HG03378 (cell line): ENCODE data around the gene BTBD7.
"Not testable (repeated sequence)": the region's sequence is repeated elsewhere in the genome, so short reads cannot be mapped to it uniquely, and the experiment has no call there.

Experiments used
- ATAC-seq: cut with Tn5 transposase; IDR thresholded peaks from one replicate; pipeline ENCODE4 v1.9.1; 2021; ENCODE audit warnings: mild to moderate bottlenecking, moderate library complexity; ENCODE audit not compliant: unreplicated experiment

The BTBD7 gene

DNA sequence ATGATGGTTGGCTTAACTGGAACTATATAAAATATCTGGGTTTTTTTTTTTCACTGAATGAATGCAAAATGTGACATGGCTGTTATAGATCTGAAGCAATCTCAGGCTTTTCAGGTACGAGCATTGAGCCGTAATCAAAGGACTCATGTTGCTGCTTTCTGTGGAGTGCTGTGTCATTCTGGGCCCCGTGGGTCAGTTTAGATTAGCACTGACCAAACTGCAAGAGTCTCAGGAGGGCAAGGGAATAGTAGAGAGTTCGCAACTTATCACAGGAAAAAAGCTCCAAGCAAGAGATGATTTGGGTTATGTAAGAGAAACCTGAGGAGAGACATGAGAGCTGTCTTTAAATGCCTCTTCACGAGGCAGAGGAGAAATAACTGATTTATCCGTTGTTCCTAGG, 66.7 kb downstream of the BTBD7 start:
- ATAC-seq, result no peak

DNA sequence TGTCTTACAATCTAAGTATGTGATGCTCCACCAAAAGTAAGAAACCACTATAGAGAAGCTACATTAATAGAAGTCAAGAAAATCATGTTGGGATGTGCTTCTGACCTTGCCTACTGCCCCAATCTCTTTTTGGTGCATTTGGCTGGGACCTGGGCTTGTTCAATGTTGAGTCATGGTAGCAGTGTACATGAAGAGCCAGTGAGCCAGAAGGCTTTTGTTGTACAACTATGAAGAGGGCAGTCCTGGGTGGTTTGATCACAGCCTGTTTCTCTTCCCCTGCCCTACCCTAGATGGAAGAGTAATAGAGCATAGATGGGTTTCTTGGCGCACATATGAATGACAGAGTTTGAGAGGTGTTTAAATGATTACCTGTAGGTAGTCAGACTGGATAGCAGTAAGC, 69.4 kb downstream of the BTBD7 start:
- ATAC-seq, result no peak

DNA sequence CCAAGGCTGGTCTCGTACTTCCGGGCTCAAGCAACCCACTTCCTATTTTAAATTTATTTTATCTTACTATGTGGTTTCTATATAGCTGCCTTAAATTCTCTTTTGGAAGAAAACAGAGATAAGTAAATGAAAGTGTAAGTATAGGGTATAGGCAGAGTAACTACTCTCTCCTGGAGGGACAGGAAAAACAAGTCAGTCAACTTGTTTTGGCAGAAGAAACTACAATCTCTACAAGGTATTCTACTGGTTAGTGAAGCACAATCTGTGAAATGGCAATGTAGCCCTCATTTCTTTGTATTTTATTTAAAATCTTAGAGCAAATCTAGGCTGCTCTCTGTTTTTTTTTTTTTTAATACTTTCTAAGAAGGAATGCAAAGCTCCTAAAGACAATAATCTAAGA, 70.4 kb downstream of the BTBD7 start:
- ATAC-seq, result no peak

DNA sequence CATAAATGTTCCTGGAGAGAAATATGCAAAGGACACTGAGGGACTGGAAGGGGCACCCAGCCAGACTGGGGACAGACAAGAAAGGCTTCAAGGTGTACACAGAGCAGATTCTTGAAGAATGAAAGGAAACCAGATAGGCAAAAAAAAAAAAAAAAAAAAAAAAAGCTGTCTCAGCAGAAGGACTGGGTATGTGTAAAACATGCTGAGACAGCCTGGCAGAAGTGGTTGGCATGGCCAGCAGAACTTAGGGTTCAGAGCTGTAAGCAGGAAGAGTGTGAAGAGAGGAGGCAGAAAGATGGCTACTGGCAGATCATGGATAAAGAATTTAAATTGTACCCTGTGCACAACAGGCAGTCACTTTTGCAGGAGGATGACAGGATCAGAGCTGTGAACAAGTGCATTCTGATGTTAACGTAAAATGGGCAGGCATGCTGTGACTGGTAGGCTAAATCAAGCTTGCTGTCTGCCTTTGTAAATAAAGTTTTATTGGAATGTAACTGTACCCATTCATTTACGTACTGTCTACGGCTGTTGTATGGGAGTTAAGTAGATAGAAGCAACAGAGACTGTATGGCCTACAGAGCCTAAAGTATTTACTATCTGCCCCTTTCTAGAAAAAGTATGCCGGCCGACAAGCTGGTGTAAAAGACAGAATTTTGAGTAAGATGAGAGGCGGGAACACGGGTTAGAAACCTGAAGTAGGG, 83.6 kb downstream of the BTBD7 start:
- no peak for ATAC-seq

DNA sequence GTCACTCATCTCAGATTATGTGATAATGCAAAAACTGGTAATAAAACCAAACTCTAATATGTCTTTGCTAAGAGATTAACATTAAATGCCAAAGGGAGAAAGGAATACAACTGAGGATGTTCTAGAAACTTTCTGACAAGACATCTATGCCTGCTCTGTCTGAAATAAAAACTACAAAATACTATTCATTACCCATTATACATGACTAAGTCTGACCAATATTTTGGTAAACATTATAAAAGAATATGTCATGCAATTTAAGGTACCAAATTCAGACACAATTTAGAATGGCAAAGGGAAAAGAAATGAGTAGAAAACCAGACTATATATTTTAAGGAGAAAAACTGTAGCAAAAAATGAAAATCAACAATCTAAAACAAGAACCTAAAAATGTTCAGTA, 86.3 kb downstream of the BTBD7 start:
- ATAC-seq, result no peak

DNA sequence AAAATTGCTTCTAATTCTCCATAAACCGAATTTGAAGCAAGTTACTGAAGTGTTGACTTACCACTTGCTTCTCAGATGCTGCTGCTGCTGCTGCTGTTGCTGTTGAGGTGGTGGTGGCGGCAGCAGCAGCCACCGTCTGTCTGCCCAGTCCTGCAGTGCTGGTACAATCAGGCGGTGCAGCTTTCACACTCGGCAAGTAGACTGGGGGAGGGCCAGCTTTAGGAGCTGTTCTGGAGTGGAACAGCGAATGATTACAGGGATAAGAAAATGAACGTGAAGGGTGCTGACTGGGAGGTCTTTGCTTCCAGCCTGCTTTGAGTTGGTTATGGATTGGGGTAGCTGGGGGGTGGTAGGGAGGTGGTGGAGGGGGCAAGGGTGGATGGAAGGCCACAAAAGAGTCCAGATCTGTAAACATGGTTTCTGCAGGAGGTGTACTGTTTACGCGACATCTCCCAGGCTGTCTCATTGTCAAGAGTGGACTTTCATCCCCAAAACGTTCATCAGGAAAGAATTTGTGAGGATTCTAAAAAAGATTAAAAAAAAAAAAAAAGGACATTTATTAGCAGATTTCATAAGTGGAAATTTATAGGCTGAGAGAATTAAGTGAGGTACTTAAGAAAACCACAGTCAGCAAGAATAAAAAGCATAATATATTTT, 86.9 kb downstream of the BTBD7 start:
- no peak for ATAC-seq

DNA sequence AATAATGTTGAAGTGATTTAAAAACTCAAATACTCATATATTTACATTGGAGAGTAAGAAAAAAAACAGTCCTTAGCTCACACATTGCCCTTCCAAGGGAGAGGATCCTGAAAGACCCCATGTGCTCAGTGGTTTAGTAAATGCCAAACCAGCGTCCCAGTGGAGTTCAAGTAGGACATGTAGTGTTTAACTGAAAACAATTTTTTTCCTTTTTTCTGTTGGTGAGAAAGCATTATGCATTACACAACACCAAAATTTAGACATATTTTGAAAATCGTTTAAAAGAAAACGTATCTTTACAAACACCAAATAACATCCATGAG, 92.2 kb downstream of the BTBD7 start:
- ATAC-seq, result no peak

DNA sequence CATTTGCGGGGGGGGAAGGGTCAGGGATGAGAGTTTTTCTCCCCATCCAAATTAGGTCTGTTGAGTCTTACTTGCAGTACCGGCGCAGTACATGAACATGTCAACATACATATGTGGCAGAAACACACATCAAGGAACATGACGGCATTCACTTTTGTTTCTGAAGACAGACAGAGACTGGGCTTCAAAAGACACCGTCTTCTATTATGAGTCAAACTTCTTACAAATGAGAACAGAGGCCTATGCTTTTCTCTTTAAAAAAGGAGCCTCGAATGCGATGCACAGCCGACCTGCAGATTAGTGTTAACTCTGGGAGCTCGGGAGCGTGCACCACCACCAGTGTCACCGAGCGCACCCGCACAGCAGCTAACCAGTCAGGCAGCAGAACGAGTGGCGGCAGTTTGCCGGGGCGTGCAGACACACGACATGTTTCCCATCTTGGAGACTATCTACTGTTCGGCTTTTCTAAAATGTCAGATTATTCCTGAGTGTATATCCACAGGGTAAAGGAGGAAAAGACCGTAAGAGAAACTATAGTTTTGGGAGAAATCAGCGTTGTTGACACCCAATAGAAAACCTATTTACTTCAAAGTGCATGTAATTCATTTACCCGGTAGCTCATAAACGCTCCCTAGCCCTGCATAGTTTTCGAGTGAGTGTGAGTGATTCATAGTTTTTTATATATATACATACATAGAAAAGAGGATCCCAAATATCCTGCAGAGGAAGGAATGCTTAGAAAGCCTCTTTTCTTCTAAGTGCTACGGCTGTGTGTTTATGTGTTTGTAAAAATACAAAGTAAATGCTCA, 92.8 kb downstream of the BTBD7 start:
- no peak for ATAC-seq

DNA sequence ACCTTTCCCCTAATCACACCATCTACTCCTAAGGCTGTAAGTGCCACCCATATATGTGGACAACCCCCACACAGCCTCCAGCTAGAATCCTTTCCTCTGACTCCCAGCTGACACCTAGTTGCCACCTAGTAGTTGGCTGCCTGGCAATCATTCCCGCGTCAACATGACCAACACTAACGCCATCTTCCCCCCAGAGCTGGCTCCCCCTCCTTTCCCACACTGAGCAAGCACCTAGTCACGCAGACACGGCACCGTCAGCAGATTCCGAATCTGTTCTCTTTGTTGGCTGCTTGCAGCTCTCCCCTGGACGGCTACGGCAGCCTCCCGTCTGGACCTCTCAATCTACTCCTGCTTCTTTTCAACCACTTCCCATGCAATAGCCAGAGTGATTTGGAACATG, 98.0 kb downstream of the BTBD7 start:
- no peak for ATAC-seq

DNA sequence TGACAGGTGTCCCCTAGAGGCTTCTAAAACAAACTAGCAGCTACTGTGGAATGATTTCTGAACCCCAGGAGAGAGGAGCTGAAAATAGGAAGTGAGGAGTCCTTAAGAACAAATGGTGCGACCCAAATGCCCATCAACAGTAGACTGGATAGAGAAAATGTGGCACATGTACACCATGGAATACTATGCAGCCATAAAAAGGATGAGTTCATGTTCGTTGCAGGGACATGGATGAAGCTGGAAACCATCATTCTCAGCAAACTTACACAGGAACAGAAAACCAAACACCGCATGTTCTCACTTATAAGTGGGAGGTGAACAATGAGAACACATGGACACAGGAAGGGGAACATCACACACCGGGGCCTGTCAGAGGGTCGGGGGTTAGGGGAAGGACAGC, 99.8 kb downstream of the BTBD7 start:
- not testable (repeated sequence) for ATAC-seq

DNA sequence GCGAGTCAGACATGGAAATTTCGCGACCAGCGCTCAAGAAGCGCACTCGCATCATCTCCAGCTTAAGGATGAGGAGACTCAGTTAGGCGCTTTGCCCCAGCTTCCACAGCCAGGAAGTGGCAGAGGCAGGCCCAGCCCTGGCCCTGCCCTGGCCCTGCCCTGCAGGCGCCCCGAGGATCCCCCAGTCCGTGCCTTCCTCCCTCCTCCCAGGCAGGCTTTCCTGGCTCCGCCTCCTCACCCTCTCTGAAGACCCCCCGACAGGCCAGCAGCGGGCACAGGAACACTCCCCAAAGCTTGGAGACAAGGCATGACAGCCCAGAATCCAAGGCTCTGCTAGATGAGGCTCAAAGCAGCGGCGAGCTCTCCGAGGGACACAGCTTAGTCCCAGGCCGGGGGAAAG, 100.7 kb downstream of the BTBD7 start:
- ATAC-seq, result no peak

DNA sequence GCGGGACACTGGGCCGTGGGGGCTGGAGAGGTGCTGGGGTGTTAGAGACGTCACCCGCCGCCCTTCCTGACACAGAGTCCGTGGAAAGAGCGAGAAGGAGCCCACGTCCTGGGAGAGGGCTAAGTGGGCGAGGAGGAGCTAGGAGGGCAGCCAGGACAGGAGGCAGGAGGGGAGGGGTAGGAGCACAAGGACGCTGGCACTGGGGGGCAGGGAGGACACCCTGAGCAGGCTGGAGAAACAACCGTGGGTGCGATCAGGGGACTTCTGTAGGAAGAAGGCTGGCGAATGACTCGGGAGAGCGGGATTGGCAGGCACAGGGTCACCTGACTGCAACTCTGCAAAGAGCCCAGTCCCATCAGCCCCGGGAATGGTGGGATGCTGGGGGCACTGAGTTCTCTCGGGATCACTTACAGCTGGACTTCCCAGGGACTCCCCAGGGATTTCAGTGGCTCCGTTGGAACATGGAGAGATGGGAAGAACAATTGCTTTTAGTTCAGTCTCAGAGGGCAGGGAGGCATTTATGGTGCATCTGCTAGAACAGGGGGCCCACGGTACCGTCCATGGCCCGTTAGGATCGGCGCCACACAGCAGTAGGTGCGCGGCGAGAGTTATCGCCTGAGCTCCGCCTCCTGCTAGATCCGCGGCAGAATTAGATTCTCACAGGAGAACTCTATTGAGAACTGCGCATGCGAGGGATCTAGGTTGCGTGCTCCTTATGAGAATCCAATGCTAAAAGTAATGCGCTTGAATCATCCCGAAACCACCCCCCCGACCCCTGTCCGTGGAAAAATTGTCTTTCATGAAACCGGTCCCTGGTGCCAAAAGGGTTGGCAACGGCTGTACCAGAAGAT, 101.5 kb downstream of the BTBD7 start:
- ATAC-seq, result no peak

DNA sequence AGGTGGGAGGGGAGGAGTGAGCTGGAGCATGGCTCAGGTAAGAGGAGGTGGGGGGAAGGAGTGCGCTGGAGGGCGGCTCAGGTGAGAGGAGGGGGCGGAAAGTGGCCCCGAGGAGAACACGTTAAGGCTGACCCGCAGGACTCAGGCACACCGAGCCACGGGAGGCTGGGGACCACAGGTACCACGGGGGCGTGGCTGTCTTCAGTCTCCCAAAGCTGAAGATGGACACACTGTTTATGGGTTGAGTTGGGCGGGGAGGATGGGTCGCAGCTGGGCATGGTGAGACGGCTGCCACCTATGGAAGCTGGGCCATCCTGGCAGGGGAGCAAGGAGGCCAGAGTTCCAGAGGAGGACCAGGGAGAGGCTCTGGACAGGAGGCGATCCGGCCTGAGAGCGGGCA, 102.3 kb downstream of the BTBD7 start:
- ATAC-seq, result no peak

DNA sequence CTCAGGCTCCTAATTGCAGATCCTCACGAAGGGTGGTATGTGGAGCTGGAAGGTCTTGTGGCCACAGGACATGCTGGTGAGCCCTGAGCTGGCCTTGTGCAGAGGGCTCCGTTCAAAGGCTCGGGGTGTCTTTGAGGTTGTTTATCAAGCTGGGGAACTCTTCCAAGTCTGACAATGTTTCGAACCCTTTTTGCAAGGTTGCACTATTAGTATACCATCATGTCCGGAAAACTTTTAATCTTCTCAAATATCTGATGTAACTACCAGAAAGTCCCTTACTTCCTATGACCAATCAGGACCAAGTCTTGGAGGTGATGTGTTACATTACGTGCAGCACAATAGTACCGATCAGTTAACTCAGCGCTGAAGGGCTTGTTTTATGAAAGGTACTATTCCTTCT, 104.3 kb downstream of the BTBD7 start:
- ATAC-seq, result no peak

DNA sequence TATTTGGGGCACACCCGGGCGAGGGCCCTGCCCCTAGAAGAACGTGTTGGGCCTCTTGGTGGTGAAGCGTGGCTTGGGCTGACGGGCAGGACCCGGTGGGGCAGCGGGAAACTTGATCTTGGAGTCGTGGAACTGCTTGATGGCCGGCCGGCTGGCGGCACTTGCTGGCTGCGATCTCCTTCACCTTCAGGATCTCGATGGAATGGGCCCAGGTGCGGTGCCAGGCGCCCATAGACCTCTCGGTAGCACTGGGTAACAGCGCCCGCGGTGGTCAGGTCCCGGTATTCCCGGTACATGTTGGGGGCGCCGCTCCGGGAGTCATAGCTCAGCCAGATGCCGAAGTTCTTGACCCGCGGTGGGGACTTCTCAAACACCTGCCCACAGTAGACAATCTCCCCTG, 109.3 kb downstream of the BTBD7 start:
- ATAC-seq, result no peak

DNA sequence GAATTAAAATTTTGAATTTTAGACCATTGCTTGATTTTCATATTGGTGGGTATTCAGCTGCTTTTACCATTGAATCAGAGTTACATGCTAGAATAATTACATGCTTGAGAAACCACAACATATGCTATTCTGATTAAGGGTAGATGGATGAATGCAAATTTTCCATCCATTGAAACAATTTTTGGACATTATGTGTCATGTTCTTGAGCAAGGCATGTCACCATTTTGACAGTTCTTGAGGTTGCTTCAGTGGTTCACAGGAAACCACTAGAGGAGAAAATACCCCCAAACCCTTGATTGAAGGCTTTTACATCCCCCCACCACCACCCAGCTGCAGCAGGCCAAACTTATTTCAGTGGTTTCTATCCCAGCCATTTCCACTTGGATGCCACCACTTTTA, 112.3 kb downstream of the BTBD7 start:
- no peak for ATAC-seq

DNA sequence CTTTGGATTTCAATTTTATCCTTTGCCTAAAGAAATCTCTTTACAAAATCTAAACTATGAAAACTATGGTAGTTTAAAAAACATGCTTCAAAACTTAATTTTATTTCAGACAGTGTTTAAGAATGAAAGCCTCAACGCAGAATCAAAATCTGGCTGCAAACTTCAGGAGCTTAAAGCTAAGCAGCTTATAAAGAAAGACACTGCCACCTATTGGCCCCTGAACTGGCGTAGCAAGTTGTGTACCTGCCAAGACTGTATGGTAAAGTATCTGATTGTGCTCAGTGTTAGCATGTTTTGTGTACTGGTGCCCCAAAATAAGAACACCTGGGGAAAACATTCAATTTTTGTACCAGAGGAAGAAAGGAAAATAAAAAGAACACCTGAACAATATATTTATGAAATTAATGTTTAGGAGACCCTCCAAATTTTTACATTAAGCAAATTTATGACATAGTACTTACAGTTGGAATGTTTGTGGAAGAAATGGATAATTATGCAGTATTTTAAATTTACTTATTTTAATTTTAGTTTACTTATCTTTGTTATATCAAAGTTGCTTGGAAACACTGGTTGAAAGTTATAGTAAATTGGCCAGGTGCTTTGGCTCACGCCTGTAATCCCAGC, 113.6 kb downstream of the BTBD7 start:
- ATAC-seq, result no peak

DNA sequence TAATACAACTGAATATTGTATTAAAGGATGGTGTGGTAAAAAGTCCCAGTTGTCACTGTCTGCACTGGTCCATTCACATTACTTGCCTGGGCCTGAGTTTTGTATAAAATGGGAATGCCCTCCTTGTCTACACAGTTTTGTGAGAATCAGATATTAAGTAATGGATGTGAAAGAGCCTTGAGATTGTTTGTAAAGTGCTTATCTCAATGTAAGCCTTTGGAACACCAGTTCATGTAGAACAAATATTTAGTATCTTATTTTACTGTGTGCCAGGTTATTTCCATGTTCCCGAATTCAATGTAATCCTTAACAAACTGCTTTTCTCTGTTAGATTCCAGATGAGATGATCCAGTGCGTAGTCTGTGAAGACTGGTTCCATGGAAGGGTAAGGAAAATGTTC, 118.2 kb downstream of the BTBD7 start:
- ATAC-seq, result no peak

DNA sequence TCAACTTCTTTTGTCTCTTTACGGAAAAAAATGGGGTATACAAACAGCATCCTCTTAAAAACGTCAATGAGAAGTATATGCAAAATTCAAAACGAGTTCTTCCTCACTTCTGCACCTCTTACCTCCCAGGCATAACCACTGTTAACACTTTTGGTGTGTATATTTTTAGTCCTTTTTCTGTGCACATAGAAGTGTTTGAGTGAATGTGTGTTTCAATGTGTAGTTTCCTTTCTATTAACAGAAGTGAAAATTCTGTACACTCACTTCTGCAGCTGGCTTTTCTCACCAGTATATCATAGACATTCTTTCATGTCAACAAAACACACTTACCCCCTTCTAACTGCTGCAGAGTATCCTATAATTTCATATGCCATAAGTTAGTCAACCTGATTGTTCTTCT, 120.4 kb downstream of the BTBD7 start:
- ATAC-seq, result peak; percentile 64

DNA sequence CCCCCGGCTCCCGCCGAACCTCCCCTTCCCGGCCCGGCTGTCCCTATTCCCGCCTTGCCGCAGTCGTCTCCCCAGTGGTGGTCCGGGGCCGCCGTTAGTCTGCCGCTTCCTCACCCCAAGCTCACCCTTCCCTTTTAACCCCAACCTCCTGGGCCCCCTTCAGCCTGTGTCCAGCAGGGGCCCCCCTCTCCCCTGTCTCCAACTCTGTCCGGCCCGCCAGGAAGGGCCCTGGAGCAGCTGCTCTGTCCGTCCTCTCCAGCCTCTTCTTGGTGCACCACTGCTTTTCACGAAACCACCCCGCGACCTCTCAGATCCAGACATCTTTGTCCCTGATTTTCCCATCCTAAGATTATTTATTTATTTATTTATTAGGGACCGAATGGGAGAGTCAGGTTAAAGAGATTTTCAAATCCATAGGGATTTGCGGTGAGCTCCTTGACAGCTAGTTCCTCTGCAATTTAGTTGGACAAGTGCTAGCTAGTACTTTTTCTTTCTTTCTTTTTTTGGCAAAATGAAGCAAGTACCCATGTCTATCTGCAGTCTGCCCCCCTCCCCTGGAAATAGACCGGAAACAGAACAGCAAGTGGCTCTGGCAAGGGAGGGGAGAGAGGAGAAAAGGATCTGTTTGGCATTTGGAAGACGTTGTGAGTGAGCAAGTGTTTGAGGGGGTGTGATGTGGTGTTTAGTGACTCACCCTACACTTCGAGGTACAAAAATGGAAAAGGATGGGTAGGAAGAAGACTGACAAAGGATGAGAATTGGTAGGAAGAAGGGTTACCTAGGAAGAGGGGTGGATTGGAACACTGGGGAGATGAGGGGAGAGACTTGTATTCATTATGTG, 125.1 kb downstream of the BTBD7 start:
- ATAC-seq, result peak; percentile 28
